HepG2 (cell line): ENCODE results near the gene HDAC4. TPM values are rescaled to one million over a fixed set of nuclear protein-coding genes. Genes with fewer than 3 reads are reported as not detected.

ENCODE experiments used
- ATAC-seq: fragments of 200-7000 bp; cut with Tn5 transposase; 3 replicates; pipeline ENCODE4 v1.9.1; 2020; ENCODE audit warnings: mild to moderate bottlenecking, moderate library complexity
- BruUV-seq: library from RNA; stranded (reverse); fragments of 400-500 nt; replicated peaks from 2 replicates; lab custom pipeline; 2021; lab: Mats Ljungman, UMichigan
- CTCF ChIA-PET: fragments of 300-600 bp; formaldehyde crosslinking; extraction: SDS; loops from one replicate; lab custom pipeline; 2021; ENCODE audit warnings: low total read pairs, inconsistent platforms, low intra/inter-chr PET ratio; lab: Yijun Ruan, JAX
- POLR2A ChIA-PET: fragments of 350-600 bp; sonication (Branson Sonifier 250); formaldehyde crosslinking; loops from one replicate; lab custom pipeline; 2020; ENCODE audit warnings: antibody characterized with exemption, inconsistent platforms; lab: Yijun Ruan, JAX
- DNase-seq: peaks from one replicate; pipeline ENCODE4 v3.0.0-alpha.2; 2015; ENCODE audit warnings: low spot score
- FAIRE-seq: peaks from 3 replicates; lab custom pipeline; 2011; peaks lifted over from hg19 to GRCh38; lab: Jason Lieb, UNC
- H2AFZ ChIP-seq: one replicate; pipeline ENCODE4 v1.6.1; 2011; ENCODE audit warnings: low read length, inconsistent platforms
- H3K27ac ChIP-seq: fragments of 300-600 bp; 3 replicates; pipeline ENCODE4 v1.8.0; 2011; ENCODE audit warnings: mixed run types, mild to moderate bottlenecking, mixed read lengths, low read length, inconsistent platforms; ENCODE audit not compliant: insufficient read depth; ENCODE audit errors: extremely low read length
- H3K27me3 ChIP-seq, 2 experiments: fragments of 200-600 bp in 1 of 2; 2 replicates in 1 of 2; 3 replicates in 1 of 2; pipeline versions ENCODE4 v1.6.0 to v1.8.0; 2011; ENCODE audit warnings: low read length in 2 of 2, mild to moderate bottlenecking in 2 of 2, moderate library complexity in 2 of 2, inconsistent platforms in 1 of 2; ENCODE audit not compliant: insufficient read depth in 2 of 2, control insufficient read depth in 1 of 2
- H3K36me3 ChIP-seq, 2 experiments: fragments of 200-600 bp in 1 of 2; replicated peaks in 1 of 2; 2 replicates in 1 of 2; 3 replicates in 1 of 2; pipeline versions ENCODE4 v1.5.1 to v1.8.0; 2011; ENCODE audit warnings: low read length in 2 of 2, inconsistent platforms in 1 of 2; ENCODE audit not compliant: insufficient read depth in 2 of 2, control insufficient read depth in 1 of 2
- H3K4me1 ChIP-seq: 2 replicates; pipeline ENCODE4 v1.5.1; 2012; ENCODE audit warnings: low read length, inconsistent platforms; ENCODE audit not compliant: insufficient read depth
- H3K4me2 ChIP-seq: 2 replicates; pipeline ENCODE4 v1.6.0; 2011; ENCODE audit warnings: low read depth, low read length, inconsistent platforms
- H3K4me3 ChIP-seq, 3 experiments: fragments of 200-600 bp in 1 of 3; sonication (generic), shearing (Covaris generic) in 1 of 3; replicated peaks in 1 of 3; 2 replicates each; pipeline ENCODE4 v1.5.1; 2011 to 2016; ENCODE audit warnings: low read length in 3 of 3, inconsistent platforms in 2 of 3, low read depth in 2 of 3, mild to moderate bottlenecking in 2 of 3, control low read depth in 1 of 3, mixed read lengths in 1 of 3; ENCODE audit not compliant: insufficient read depth in 1 of 3
- H3K79me2 ChIP-seq: one replicate; pipeline ENCODE4 v1.6.1; 2011; ENCODE audit warnings: low read length, inconsistent platforms; ENCODE audit not compliant: insufficient read depth
- H3K9ac ChIP-seq: 2 replicates; pipeline ENCODE4 v1.6.0; 2011; ENCODE audit warnings: mild to moderate bottlenecking, low read depth, low read length, inconsistent platforms; ENCODE audit not compliant: insufficient read depth
- H3K9me3 ChIP-seq: 2 replicates; pipeline ENCODE4 v1.5.1; 2012; ENCODE audit warnings: mild to moderate bottlenecking, low read length
- H4K20me1 ChIP-seq: 2 replicates; pipeline ENCODE4 v1.6.0; 2011; ENCODE audit warnings: inconsistent platforms, mild to moderate bottlenecking, low read length, moderate library complexity; ENCODE audit not compliant: insufficient read depth
- CC2D1A ChIP-seq: sonication (generic); formaldehyde crosslinking; IDR thresholded peaks from 2 replicates; pipeline ENCODE4 v1.8.1; 2023; ENCODE audit warnings: mild to moderate bottlenecking, missing genetic modification reagents
- HDAC6 ChIP-seq: fragments of 200-600 bp; sonication (generic); IDR thresholded peaks from 2 replicates; pipeline ENCODE4 v1.7.0; 2017; ENCODE audit warnings: mild to moderate bottlenecking, antibody characterized with exemption, low read length, low read depth
- MTF2 ChIP-seq: sonication (generic); formaldehyde crosslinking; IDR thresholded peaks from 2 replicates; pipeline ENCODE4 v1.5.0; 2020; ENCODE audit warnings: missing genetic modification reagents, borderline replicate concordance
- NCOR1 ChIP-seq: fragments of 200-600 bp; sonication (generic); IDR thresholded peaks from 2 replicates; pipeline ENCODE4 v1.7.0; 2017; ENCODE audit warnings: antibody characterized with exemption, low read length, borderline replicate concordance
- RBFOX2 ChIP-seq: fragments of 200-400 bp; formaldehyde crosslinking; IDR thresholded peaks from 2 replicates; pipeline ENCODE4 v1.6.1; 2017; ENCODE audit warnings: low read depth, mild to moderate bottlenecking, low read length
- TSC22D2 ChIP-seq: sonication (generic); formaldehyde crosslinking; IDR thresholded peaks from 2 replicates; pipeline ENCODE4 v1.5.1; 2020; ENCODE audit warnings: missing genetic modification reagents, mild to moderate bottlenecking, borderline replicate concordance
- ZNF10 ChIP-seq: sonication (generic); formaldehyde crosslinking; IDR thresholded peaks from 2 replicates; pipeline ENCODE4 v1.4.0; 2020; ENCODE audit warnings: mild to moderate bottlenecking, low read depth, missing genetic modification reagents, borderline replicate concordance
- ZNF121 ChIP-seq: sonication (generic); formaldehyde crosslinking; IDR thresholded peaks from 2 replicates; pipeline ENCODE4 v1.5.0; 2020; ENCODE audit warnings: mild to moderate bottlenecking, missing genetic modification reagents
- ZNF335 ChIP-seq: sonication (generic); formaldehyde crosslinking; IDR thresholded peaks from 2 replicates; pipeline ENCODE4 v1.4.0; 2020; ENCODE audit warnings: missing genetic modification reagents
- ZNF570 ChIP-seq: sonication (generic); formaldehyde crosslinking; IDR thresholded peaks from 2 replicates; pipeline ENCODE4 v1.4.0; 2020; ENCODE audit warnings: mild to moderate bottlenecking, missing genetic modification reagents, borderline replicate concordance
- ZNF607 ChIP-seq: sonication (generic); formaldehyde crosslinking; IDR thresholded peaks from 2 replicates; pipeline ENCODE4 v1.5.1; 2020; ENCODE audit warnings: missing genetic modification reagents, mild to moderate bottlenecking, borderline replicate concordance
- ZNF629 ChIP-seq: sonication (generic); formaldehyde crosslinking; conservative IDR thresholded peaks from 2 replicates; pipeline ENCODE4 v1.5.0; 2020; ENCODE audit warnings: missing genetic modification reagents
- ZNF781 ChIP-seq: sonication (generic); formaldehyde crosslinking; IDR thresholded peaks from 2 replicates; pipeline ENCODE4 v1.5.1; 2020; ENCODE audit warnings: borderline replicate concordance, mild to moderate bottlenecking, missing genetic modification reagents; ENCODE audit errors: not compliant biosample characterization
- WGBS: methylation state at CpG from one replicate; pipeline ENCODE4 v1.1.6; 2017; ENCODE audit warnings: low lambda C conversion rate; 5-methylcytosine and 5-hydroxymethylcytosine counted together
- in situ Hi-C: cut with HindIII; loops from 2 replicates; pipeline ENCODE4 v1.10.0; 2017; ENCODE audit warnings: low pct_unique_long_range_greater_than_20kb; ENCODE audit not compliant: extremely low pct_ligation_motif_present
- intact Hi-C: fragments of 100-400 bp; cut with micrococcal nuclease; formaldehyde crosslinking; loops from one replicate; pipeline ENCODE4 v1.10.0; 2022; ENCODE audit not compliant: unreplicated experiment
- polyA plus RNA-seq, 8 experiments: library from polyadenylated mRNA; depleted of rRNA in 3 of 8; stranded (reverse) in 7 of 8; unstranded in 1 of 8; fragments of >200 nt; fragmentation: Illumina TruSeq in 4 of 8; extraction: Trizol in 4 of 8; gene quantifications; 2 replicates each; pipeline versions ENCODE4 v1.2.1 to v1.2.3, GENCODE V29; 2011 to 2016; ENCODE audit warnings: low read depth in 4 of 8, missing spikeins in 1 of 8, mixed read lengths in 1 of 8; ENCODE audit not compliant: insufficient read depth in 1 of 8
- total RNA-seq, 5 experiments: library from RNA; depleted of rRNA; stranded (reverse); fragments of >200 nt; fragmentation: Illumina TruSeq; extraction: Trizol; gene quantifications; 2 replicates each; pipeline ENCODE4 v1.2.3, GENCODE V29; 2016; ENCODE audit warnings: low read depth in 1 of 5
- TF ChIP-seq, protein P1 (sequence below): sonication (generic); formaldehyde crosslinking; IDR thresholded peaks from 2 replicates; pipeline ENCODE4 v1.4.0; 2020; ENCODE audit warnings: mild to moderate bottlenecking, missing genetic modification reagents

The HDAC4 gene
- total and polyA plus RNA-seq, 2 of the 13 experiments (the other 11 are each of a cell fraction or from before 2014, with no cell fraction given): 10.1 to 11.5 TPM

DNA sequence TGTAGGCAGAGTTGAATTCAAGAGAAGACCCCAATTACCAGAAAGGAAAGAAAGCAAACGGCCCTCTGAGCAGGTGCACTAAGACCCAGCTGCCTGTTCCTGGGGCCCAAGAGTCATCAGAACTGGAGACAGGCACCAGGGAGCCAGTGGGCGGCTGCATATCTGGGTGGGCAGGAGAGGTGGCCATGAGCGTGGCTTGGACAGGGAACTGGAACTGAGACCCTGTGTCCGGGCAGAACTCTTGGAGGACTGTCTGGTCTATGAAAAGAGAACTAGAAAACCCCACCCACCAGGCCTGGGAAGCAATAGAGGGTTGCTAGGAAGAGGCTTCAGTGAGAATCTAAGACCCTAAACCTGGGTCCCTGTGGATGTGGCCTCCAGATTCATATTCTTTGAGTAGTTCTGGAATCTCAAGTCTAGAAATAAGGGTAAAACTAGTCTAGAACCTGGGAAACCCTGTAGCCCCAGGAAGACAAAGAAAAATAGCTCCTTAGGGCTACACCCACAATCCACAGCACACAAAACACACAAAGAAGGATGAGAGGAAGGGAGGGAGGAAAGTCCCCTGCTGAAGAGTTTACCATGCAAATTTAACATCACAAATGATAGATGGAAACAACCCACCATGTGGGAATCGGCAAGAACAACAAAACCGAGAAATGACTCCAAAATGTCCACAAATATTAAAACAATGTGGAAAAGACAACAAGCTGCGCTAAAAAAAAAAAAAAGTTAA lies 147.0 kb downstream of the HDAC4 start:
- intact Hi-C loops (no loop called here), in situ Hi-C loops (no loop called here)
- no peak for FAIRE-seq
- H3K4me1 ChIP-seq: peaks cover 19% of the 10 kb centered on the region
- ChIA-PET POLR2A (no interaction called here), CTCF (no interaction called here)
- no peak for TF ChIP-seq ZNF121 (CRISPR knock-in tag)
- no peak for TF ChIP-seq ZNF629 (CRISPR knock-in tag)
- TF ChIP-seq ZNF607 (CRISPR knock-in tag): no peak
- TF ChIP-seq, protein P1, sequence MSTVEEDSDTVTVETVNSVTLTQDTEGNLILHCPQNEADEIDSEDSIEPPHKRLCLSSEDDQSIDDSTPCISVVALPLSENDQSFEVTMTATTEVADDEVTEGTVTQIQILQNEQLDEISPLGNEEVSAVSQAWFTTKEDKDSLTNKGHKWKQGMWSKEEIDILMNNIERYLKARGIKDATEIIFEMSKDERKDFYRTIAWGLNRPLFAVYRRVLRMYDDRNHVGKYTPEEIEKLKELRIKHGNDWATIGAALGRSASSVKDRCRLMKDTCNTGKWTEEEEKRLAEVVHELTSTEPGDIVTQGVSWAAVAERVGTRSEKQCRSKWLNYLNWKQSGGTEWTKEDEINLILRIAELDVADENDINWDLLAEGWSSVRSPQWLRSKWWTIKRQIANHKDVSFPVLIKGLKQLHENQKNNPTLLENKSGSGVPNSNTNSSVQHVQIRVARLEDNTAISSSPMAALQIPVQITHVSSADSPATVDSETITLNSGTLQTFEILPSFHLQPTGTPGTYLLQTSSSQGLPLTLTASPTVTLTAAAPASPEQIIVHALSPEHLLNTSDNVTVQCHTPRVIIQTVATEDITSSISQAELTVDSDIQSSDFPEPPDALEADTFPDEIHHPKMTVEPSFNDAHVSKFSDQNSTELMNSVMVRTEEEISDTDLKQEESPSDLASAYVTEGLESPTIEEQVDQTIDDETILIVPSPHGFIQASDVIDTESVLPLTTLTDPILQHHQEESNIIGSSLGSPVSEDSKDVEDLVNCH: no peak
- TF ChIP-seq HDAC6: no peak
- TF ChIP-seq CC2D1A: no peak
- no peak for TF ChIP-seq TSC22D2 (CRISPR knock-in tag)
- TF ChIP-seq RBFOX2: no peak
- no peak for TF ChIP-seq NCOR1
- TF ChIP-seq MTF2 (CRISPR knock-in tag): no peak
- no peak for TF ChIP-seq ZNF10 (CRISPR knock-in tag)
- TF ChIP-seq ZNF781 (CRISPR knock-in tag): no peak
- no peak for TF ChIP-seq ZNF570 (CRISPR knock-in tag)
- TF ChIP-seq ZNF335 (CRISPR knock-in tag): no peak
- peaks cover 5% of the 10 kb centered on the region; the same call in 1 of the 2 replicates for H4K20me1 ChIP-seq
- H3K36me3 ChIP-seq: no peaks in the 10 kb centered on the region; a peak in 2 of 5 replicates
- BruUV-seq: no TSS peak
- no peak overlapping the region for H2AFZ ChIP-seq
- H3K27me3 ChIP-seq: no peaks in the 10 kb centered on the region
- WGBS: 96% methylated on average over 7 of the region's 7 CpGs
- no peak for ATAC-seq
- no peaks in the 10 kb centered on the region for H3K9me3 ChIP-seq
- H3K27ac ChIP-seq: no peak overlapping the region
- no peak overlapping the region for H3K9ac ChIP-seq
- H3K4me3 ChIP-seq: no peak overlapping the region
- DNase-seq: no peak
- no peak overlapping the region for H3K4me2 ChIP-seq
- peaks cover 30% of the 10 kb centered on the region for H3K79me2 ChIP-seq
